Glutamatergic neuron (in vitro differentiated cells): ENCODE results near the gene PRKG1. TPM values are rescaled to one million over a fixed set of nuclear protein-coding genes. Genes with fewer than 3 reads are reported as not detected.

Source experiments
- DNase-seq: peaks from one replicate; pipeline ENCODE4 v3.0.0; 2022
- H3K27ac Mint-ChIP-seq: one replicate; pipeline ENCODE4 v1.8.0; 2020; ENCODE audit warnings: mild to moderate bottlenecking, mixed read lengths, inconsistent platforms; ENCODE audit not compliant: unreplicated experiment
- H3K27me3 Mint-ChIP-seq: one replicate; pipeline ENCODE4 v1.8.0; 2020; ENCODE audit warnings: mild to moderate bottlenecking, moderate library complexity, mixed read lengths, inconsistent platforms; ENCODE audit not compliant: unreplicated experiment
- H3K36me3 Mint-ChIP-seq: one replicate; pipeline ENCODE4 v1.8.0; 2020; ENCODE audit warnings: mild to moderate bottlenecking, mixed read lengths, inconsistent platforms; ENCODE audit not compliant: unreplicated experiment
- H3K4me1 Mint-ChIP-seq: one replicate; pipeline ENCODE4 v1.8.0; 2020; ENCODE audit warnings: mild to moderate bottlenecking, low read depth, mixed read lengths, inconsistent platforms; ENCODE audit not compliant: unreplicated experiment
- H3K4me3 Mint-ChIP-seq: one replicate; pipeline ENCODE4 v1.8.0; 2020; ENCODE audit warnings: mild to moderate bottlenecking, mixed read lengths, inconsistent platforms; ENCODE audit not compliant: unreplicated experiment
- H3K9me3 Mint-ChIP-seq: one replicate; pipeline ENCODE4 v1.8.0; 2020; ENCODE audit warnings: mild to moderate bottlenecking, moderate library complexity, mixed read lengths, inconsistent platforms; ENCODE audit not compliant: unreplicated experiment
- total RNA-seq: library from RNA; stranded (reverse); fragmentation: NEBNext Ultra II Directional; extraction: Animal tissue kit (Norgen Biotek cat#: 25700); gene quantifications from one replicate; pipeline ENCODE4 v1.2.1, GENCODE V29; 2021; ENCODE audit not compliant: unreplicated experiment
- TF ChIP-seq, protein P1 (sequence below): fragments of 200-600 bp; sonication (generic); IDR thresholded peaks from one replicate; pipeline ENCODE4 v1.5.0; 2021; ENCODE audit not compliant: partially characterized antibody, unreplicated experiment

The PRKG1 gene
- total RNA-seq, 1 donor from 2014 or later: 52.7 TPM

GRCh38 chr10:51934373-51934772 lies 860.1 kb downstream of the PRKG1 start:
- H3K27ac Mint-ChIP-seq: no peak overlapping the region
- no peak overlapping the region for H3K4me3 Mint-ChIP-seq
- H3K36me3 Mint-ChIP-seq: no peaks in the 10 kb centered on the region
- H3K9me3 Mint-ChIP-seq: no peaks in the 10 kb centered on the region
- no peaks in the 10 kb centered on the region for H3K27me3 Mint-ChIP-seq
- TF ChIP-seq, protein P1, sequence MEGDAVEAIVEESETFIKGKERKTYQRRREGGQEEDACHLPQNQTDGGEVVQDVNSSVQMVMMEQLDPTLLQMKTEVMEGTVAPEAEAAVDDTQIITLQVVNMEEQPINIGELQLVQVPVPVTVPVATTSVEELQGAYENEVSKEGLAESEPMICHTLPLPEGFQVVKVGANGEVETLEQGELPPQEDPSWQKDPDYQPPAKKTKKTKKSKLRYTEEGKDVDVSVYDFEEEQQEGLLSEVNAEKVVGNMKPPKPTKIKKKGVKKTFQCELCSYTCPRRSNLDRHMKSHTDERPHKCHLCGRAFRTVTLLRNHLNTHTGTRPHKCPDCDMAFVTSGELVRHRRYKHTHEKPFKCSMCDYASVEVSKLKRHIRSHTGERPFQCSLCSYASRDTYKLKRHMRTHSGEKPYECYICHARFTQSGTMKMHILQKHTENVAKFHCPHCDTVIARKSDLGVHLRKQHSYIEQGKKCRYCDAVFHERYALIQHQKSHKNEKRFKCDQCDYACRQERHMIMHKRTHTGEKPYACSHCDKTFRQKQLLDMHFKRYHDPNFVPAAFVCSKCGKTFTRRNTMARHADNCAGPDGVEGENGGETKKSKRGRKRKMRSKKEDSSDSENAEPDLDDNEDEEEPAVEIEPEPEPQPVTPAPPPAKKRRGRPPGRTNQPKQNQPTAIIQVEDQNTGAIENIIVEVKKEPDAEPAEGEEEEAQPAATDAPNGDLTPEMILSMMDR: no peak
- no peak for DNase-seq
- peaks cover 4% of the 10 kb centered on the region for H3K4me1 Mint-ChIP-seq

GRCh38 chr10:51935341-51935740 lies 861.1 kb downstream of the PRKG1 start:
- TF ChIP-seq, protein P1: no peak
- no peak overlapping the region for H3K27ac Mint-ChIP-seq
- H3K9me3 Mint-ChIP-seq: no peaks in the 10 kb centered on the region
- no peak overlapping the region for H3K4me3 Mint-ChIP-seq
- no peaks in the 10 kb centered on the region for H3K36me3 Mint-ChIP-seq
- H3K27me3 Mint-ChIP-seq: no peaks in the 10 kb centered on the region
- no peak for DNase-seq
- peaks cover 4% of the 10 kb centered on the region for H3K4me1 Mint-ChIP-seq

DNA sequence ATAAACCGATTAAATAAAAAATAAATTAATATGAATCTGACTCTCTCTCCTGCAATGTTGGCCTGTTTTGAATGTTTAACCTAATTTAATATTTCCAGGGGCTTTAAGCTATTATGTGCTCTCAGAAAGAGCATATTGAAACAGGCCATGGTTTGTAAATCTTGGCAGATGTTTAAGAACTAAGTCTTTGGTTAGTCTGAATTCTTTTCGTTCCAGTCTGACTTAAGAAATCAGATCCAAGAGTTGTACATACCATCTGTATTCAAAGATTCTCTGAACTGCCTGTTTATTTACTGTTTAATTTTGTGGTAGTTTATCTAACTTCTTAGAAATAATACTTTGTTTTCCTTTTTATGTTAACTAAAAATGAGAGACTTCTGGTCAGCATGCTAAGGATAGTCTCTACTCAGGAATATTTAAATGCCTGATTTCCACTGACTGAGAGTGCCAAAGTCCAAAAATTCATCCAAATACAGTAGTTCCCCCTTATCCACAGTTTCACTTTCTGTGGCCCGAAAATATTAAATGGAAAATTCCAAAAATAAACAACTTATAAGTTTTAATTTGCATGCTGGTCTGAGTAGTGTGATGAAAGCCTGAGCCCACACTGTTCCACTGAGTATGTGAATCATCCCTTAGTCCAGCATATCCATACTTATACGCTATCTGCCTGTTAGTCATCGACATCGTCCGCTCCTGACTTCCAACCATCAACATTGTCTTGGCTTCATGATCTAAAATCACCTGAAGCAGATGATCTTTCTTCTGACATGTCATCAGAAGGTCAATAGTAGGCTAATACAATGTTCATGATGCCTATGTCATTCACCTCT lies 863.2 kb downstream of the PRKG1 start:
- H3K27ac Mint-ChIP-seq: no peak overlapping the region
- DNase-seq: no peak
- peaks cover 1% of the 10 kb centered on the region for H3K4me1 Mint-ChIP-seq

DNA sequence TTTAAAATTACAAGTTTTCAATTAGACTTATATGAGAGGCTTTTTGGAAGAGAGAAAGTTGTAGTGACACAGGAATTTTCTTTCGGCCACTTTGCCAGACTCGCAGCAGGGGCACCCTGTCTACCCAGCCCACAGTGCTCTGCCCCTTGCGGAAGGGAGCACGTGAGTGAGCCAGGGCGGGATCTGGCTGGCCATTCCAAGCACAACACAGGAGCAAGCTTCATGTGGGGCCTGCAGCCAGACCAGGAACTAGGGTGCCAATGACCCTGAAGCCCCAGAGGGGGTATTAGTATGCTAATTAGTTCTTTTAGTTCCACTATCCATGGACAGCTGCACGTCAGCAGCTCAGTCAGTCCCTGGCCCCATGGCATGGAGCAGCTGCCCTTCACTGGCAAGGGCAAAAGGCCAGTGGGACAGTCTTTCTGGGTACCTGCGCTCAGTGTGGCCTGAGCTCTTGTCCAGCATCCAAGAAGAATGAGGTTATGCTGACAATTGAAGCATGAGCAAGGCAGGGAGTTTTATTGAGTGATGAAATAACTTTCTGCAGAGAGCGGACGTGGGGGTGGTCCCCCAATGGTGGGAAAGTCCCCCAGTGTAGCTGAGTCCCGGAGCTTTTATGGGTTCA lies 876.2 kb downstream of the PRKG1 start:
- no peaks in the 10 kb centered on the region for H3K9me3 Mint-ChIP-seq
- no peak overlapping the region for H3K27ac Mint-ChIP-seq
- H3K4me1 Mint-ChIP-seq: peaks cover 6% of the 10 kb centered on the region
- TF ChIP-seq, protein P1: no peak
- H3K36me3 Mint-ChIP-seq: peaks cover 4% of the 10 kb centered on the region
- H3K27me3 Mint-ChIP-seq: no peaks in the 10 kb centered on the region
- no peak overlapping the region for H3K4me3 Mint-ChIP-seq
- DNase-seq: no peak

More for the DNA sequence above, 863.2 kb downstream of the PRKG1 start:
- Mint-ChIP-seq H3K4me3 (no peak overlapping the region), H3K27me3 (no peaks in the 10 kb centered on the region), H3K36me3 (no peaks in the 10 kb centered on the region), H3K9me3 (no peaks in the 10 kb centered on the region)
- TF ChIP-seq, protein P1: no peak
